CD4-positive, alpha-beta T cell (primary cell): Measurements from ENCODE around the gene SPECC1L. TPM values are rescaled to one million over a fixed set of nuclear protein-coding genes. Genes with fewer than 3 reads are reported as not detected.

ENCODE experiments used
- ATAC-seq: fragments of 200-7000 bp; cut with Tn5 transposase; one replicate; pipeline ENCODE4 v1.10.0; 2022; ENCODE audit warnings: mild to moderate bottlenecking; ENCODE audit not compliant: poor library complexity
- CTCF ChIA-PET: fragments of 350-600 bp; sonication (Branson Sonifier 250); formaldehyde crosslinking; loops from one replicate; lab custom pipeline; 2021; ENCODE audit warnings: antibody characterized with exemption, inconsistent platforms; lab: Charles Lee
- POLR2A ChIA-PET: fragments of 350-600 bp; sonication (Branson Sonifier 250); formaldehyde crosslinking; loops from one replicate; lab custom pipeline; 2021; ENCODE audit warnings: antibody characterized with exemption, inconsistent platforms; lab: Charles Lee
- DNase-seq, 14 experiments: peaks; one replicate each; pipeline ENCODE4 v3.0.0-alpha.2; 2013 to 2020; ENCODE audit warnings: mixed read lengths in 2 of 14
- H3K27ac ChIP-seq, 2 donors: one replicate each; pipeline versions ENCODE4 v1.5.1 to v1.7.0; 2013; ENCODE audit warnings: low read length in 2 of 2, low read depth in 1 of 2, mild to moderate bottlenecking in 1 of 2
- H3K27me3 ChIP-seq, 2 experiments: 1 replicate in 1 of 2; 2 replicates in 1 of 2; pipeline versions ENCODE4 v1.6.1 to v1.7.0; 2013; ENCODE audit warnings: low read length in 2 of 2, control low read depth in 1 of 2, mild to moderate bottlenecking in 1 of 2, moderate library complexity in 1 of 2; ENCODE audit not compliant: insufficient read depth in 2 of 2, control insufficient read depth in 1 of 2
- H3K36me3 ChIP-seq: one replicate; pipeline ENCODE4 v1.6.1; 2013; ENCODE audit warnings: low read length, control low read depth; ENCODE audit not compliant: insufficient read depth
- H3K4me1 ChIP-seq: one replicate; pipeline ENCODE4 v1.6.1; 2013; ENCODE audit warnings: low read length, control low read depth; ENCODE audit not compliant: insufficient read depth
- H3K4me3 ChIP-seq: one replicate; pipeline ENCODE4 v1.5.1; 2013; ENCODE audit warnings: mild to moderate bottlenecking, low read length, moderate library complexity
- H3K9me3 ChIP-seq, 2 experiments: 1 replicate in 1 of 2; 2 replicates in 1 of 2; pipeline versions ENCODE4 v1.6.1 to v1.7.0; 2013; ENCODE audit warnings: low read length in 2 of 2, mild to moderate bottlenecking in 2 of 2, control low read depth in 1 of 2, moderate library complexity in 1 of 2; ENCODE audit not compliant: control insufficient read depth in 1 of 2, insufficient read depth in 1 of 2
- H3K27ac Mint-ChIP-seq: one replicate; pipeline ENCODE4 v1.8.0; 2020; ENCODE audit warnings: mixed read lengths
- H3K27me3 Mint-ChIP-seq: one replicate; pipeline ENCODE4 v1.8.0; 2021; ENCODE audit warnings: mixed read lengths
- H3K36me3 Mint-ChIP-seq: one replicate; pipeline ENCODE4 v1.8.0; 2021; ENCODE audit warnings: low read depth, mixed read lengths
- H3K4me1 Mint-ChIP-seq: one replicate; pipeline ENCODE4 v1.8.0; 2021; ENCODE audit warnings: low read depth, mixed read lengths
- H3K4me3 Mint-ChIP-seq: one replicate; pipeline ENCODE4 v1.8.0; 2020; ENCODE audit warnings: mild to moderate bottlenecking, mixed read lengths
- H3K9me3 Mint-ChIP-seq: one replicate; pipeline ENCODE4 v1.8.0; 2020; ENCODE audit warnings: mixed read lengths
- CTCF ChIP-seq: fragments of 200-600 bp; IDR thresholded peaks from one replicate; pipeline ENCODE4 v1.8.0; 2022; ENCODE audit warnings: antibody characterized with exemption, mild to moderate bottlenecking
- intact Hi-C, 2 experiments: fragments of 100-400 bp; cut with DNase I in 1 of 2; cut with micrococcal nuclease in 1 of 2; formaldehyde crosslinking; loops; one replicate each; pipeline versions ENCODE4 v1.15.1 to v1.9.0; 2023 to 2025; cut with DNase I, micrococcal nuclease
- total RNA-seq, 174 experiments: library from RNA in 2 of 174; stranded (reverse) in 2 of 174; gene quantifications; one replicate each; pipeline ENCODE4 v1.2.3 and lab custom pipeline; 2021 to 2026

SPECC1L gene
- total RNA-seq, 2 experiments from 2014 or later: 27.5 to 31.8 TPM

GRCh38 chr22:24232124-24232523, 38.5 kb upstream of the SPECC1L start:
- no peaks in the 10 kb centered on the region for H3K27me3 Mint-ChIP-seq
- no peak overlapping the region for H3K4me3 Mint-ChIP-seq
- no peaks in the 10 kb centered on the region for H3K9me3 ChIP-seq
- intact Hi-C loops: no loop called here
- no peak for DNase-seq
- TF ChIP-seq CTCF: no peak
- ChIA-PET POLR2A (no interaction called here), CTCF (no interaction called here)
- no peak overlapping the region for H3K27ac ChIP-seq
- no peaks in the 10 kb centered on the region for H3K36me3 ChIP-seq
- no peak overlapping the region for H3K4me3 ChIP-seq
- ATAC-seq: no peak
- no peaks in the 10 kb centered on the region for H3K36me3 Mint-ChIP-seq
- H3K27me3 ChIP-seq: no peaks in the 10 kb centered on the region
- no peaks in the 10 kb centered on the region for H3K4me1 ChIP-seq
- H3K9me3 Mint-ChIP-seq: no peaks in the 10 kb centered on the region
- no peak overlapping the region for H3K27ac Mint-ChIP-seq
- H3K4me1 Mint-ChIP-seq: peaks cover 4% of the 10 kb centered on the region

- H3K9me3 Mint-ChIP-seq: no peaks in the 10 kb centered on the region
- no peak overlapping the region for H3K4me3 Mint-ChIP-seq
- no peak for ATAC-seq
- Histone ChIP-seq H3K36me3 (no peaks in the 10 kb centered on the region), H3K27ac (no peak overlapping the region), H3K4me1 (no peaks in the 10 kb centered on the region), H3K27me3 (no peaks in the 10 kb centered on the region), H3K4me3 (no peak overlapping the region), H3K9me3 (no peaks in the 10 kb centered on the region)
- no peak for TF ChIP-seq CTCF
- H3K36me3 Mint-ChIP-seq: no peaks in the 10 kb centered on the region
- no peaks in the 10 kb centered on the region for H3K27me3 Mint-ChIP-seq
- intact Hi-C loops: no loop called here
- POLR2A ChIA-PET: no interaction called here
- CTCF ChIA-PET: no interaction called here
- no peak for DNase-seq
- peaks cover 4% of the 10 kb centered on the region for H3K4me1 Mint-ChIP-seq
- H3K27ac Mint-ChIP-seq: no peak overlapping the region
Measured at GRCh38 chr22:24232725-24233124, 37.9 kb upstream of the SPECC1L start.

GRCh38 chr22:24233235-24233634, 37.4 kb upstream of the SPECC1L start:
- POLR2A ChIA-PET: no interaction called here
- Mint-ChIP-seq H3K36me3 (no peaks in the 10 kb centered on the region), H3K4me3 (no peak overlapping the region), H3K9me3 (no peaks in the 10 kb centered on the region), H3K4me1 (peaks cover 4% of the 10 kb centered on the region), H3K27ac (no peak overlapping the region), H3K27me3 (no peaks in the 10 kb centered on the region)
- no peaks in the 10 kb centered on the region for H3K4me1 ChIP-seq
- no peaks in the 10 kb centered on the region for H3K36me3 ChIP-seq
- DNase-seq (no peak), ATAC-seq (no peak)
- no peak overlapping the region for H3K4me3 ChIP-seq
- H3K27ac ChIP-seq: no peak overlapping the region
- no peaks in the 10 kb centered on the region for H3K9me3 ChIP-seq
- intact Hi-C loops: no loop called here
- CTCF ChIA-PET: no interaction called here
- no peaks in the 10 kb centered on the region for H3K27me3 ChIP-seq
- no peak for TF ChIP-seq CTCF
